ENCODE data around the gene LVRN. TPM values are rescaled to one million over a fixed set of nuclear protein-coding genes. Genes with fewer than 3 reads are reported as not detected.
A peak's percentile ranks its signal among the peaks of the same experiment; 100 is the strongest.

Gene LVRN
- total RNA-seq, 6 donors from 2014 or later = 0.17 to 0.40 (median 0.30) TPM; not detected in 3

DNA sequence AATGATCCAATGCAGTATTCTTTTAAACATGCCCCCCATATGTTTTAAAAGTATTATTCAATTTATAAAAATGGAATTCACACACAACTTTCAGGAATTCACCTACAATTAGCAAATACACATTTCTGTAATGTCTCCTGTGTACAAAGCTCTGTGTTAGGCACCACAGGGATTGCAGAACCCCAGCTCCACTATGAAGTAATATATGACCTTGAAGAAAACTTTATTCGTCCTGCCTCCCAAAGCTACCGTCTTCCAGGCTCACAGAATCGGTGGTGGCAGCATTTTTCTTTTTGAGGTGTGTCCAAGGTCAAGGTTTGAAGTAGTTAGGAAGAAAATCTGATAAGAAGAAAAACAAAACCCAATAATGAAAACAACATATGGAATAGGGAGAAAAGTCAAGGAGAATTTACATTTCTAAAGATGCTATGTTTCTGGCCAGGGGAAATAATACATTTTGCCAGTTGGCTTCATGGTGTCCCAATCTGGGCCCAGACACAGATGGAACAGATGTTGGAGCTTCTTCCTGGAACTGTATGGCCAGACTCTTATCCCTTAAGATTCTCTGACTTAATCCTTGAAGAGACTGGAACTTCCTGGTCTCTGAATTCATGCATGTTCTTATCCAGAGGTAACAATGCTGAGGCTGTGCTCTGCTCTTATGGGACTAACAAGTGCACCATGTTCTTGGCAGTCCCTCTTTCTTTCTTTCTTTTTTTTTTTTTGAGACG lies 22.0 kb upstream of the LVRN start:
- Histone ChIP-seq H3K27me3 (no peaks in the 10 kb centered on the region), H3K27ac (no peak overlapping the region), H3K9me3 (no peaks in the 10 kb centered on the region), H3K4me3 (no peak overlapping the region), H3K36me3 (no peaks in the 10 kb centered on the region), H3K4me1 (no peaks in the 10 kb centered on the region)
- 77 to 81% methylated on average over 3 of the region's 4 CpGs for WGBS, 2 donors
- DNase-seq (no peak), ATAC-seq (ENCODE audit: low FRiP score in 2 of 2) (peak in 1 of 2 donors; percentile 48)
- TF ChIP-seq POLR2AphosphoS5 (IDR thresholded peaks at IDR 0.05) (no peak), POLR2A (IDR thresholded peaks at IDR 0.05) (no peak), EP300 (IDR thresholded peaks at IDR 0.05) (no peak)
- TF ChIP-seq, protein P1, sequence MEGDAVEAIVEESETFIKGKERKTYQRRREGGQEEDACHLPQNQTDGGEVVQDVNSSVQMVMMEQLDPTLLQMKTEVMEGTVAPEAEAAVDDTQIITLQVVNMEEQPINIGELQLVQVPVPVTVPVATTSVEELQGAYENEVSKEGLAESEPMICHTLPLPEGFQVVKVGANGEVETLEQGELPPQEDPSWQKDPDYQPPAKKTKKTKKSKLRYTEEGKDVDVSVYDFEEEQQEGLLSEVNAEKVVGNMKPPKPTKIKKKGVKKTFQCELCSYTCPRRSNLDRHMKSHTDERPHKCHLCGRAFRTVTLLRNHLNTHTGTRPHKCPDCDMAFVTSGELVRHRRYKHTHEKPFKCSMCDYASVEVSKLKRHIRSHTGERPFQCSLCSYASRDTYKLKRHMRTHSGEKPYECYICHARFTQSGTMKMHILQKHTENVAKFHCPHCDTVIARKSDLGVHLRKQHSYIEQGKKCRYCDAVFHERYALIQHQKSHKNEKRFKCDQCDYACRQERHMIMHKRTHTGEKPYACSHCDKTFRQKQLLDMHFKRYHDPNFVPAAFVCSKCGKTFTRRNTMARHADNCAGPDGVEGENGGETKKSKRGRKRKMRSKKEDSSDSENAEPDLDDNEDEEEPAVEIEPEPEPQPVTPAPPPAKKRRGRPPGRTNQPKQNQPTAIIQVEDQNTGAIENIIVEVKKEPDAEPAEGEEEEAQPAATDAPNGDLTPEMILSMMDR (IDR thresholded peaks at IDR 0.05) = no peak

DNA sequence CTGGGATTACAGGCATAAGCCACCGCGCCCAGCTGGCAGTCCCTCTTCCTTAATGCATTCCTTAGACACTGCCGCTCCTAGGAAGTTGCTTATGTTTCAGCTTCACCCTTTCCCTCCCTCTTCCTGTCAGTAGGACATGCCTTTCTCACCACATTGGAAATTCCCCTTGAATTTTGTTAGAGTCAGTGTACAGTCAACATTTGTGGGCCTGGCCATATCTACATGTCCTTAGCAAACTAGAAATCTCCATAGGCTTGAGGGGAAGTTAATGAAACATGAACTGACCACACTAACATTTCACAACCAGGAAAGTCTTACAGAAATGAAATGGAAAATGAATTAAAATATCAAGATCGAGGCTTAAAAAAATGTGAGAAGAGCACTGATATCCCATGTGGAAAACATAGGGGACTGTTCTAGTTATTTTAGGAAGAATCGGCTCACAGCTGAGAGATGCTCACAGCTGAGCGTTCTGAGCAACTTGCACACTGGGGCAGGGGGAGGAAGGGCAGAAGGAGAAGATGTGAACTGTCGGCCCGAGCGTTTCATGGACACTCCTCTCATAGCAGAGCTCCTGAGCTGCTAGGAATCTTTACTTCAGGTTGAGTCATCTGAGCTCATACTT lies 21.1 kb upstream of the LVRN start:
- WGBS, 2 donors = 75% methylated on average over 9 of the region's 9 CpGs
- H3K27ac ChIP-seq = no peak overlapping the region
- no peaks in the 10 kb centered on the region for H3K9me3 ChIP-seq
- ATAC-seq (ENCODE audit: low FRiP score in 2 of 2) (peak in 1 of 2 donors; percentile 80), DNase-seq (no peak)
- H3K36me3 ChIP-seq = no peaks in the 10 kb centered on the region
- H3K4me3 ChIP-seq = no peak overlapping the region
- no peaks in the 10 kb centered on the region for H3K4me1 ChIP-seq
- H3K27me3 ChIP-seq = no peaks in the 10 kb centered on the region
- TF ChIP-seq POLR2A (IDR thresholded peaks at IDR 0.05) = no peak

DNA sequence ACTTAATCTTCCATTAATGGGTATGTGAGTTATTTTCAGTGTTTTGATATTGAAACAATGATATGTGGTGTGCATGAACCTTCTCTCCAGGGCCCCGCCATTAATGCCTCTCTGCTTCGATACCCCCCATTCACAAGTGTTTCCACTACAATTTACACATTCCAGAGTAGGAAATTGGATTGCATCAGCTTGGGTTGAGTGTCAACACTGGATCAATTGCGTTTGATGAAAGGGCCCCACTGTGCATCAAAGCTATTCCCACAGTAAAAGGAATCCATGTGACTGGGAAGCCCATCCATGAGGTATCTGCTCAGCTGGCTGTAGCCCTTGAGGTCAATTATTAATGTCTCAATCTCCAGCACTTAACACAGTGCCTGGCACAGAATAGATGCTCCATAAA lies 17.8 kb upstream of the LVRN start:
- no peak for TF ChIP-seq EP300 (IDR thresholded peaks at IDR 0.05)
- TF ChIP-seq POLR2A (IDR thresholded peaks at IDR 0.05) = no peak
- TF ChIP-seq, protein P1 (IDR thresholded peaks at IDR 0.05) = no peak
- TF ChIP-seq POLR2AphosphoS5 (IDR thresholded peaks at IDR 0.05) = no peak
- ATAC-seq (ENCODE audit: low FRiP score in 2 of 2) = no peak
- H3K4me1 ChIP-seq = no peaks in the 10 kb centered on the region
- H3K27ac ChIP-seq = no peak overlapping the region
- 89 to 96% methylated on average over 2 to 3 of the region's 3 CpGs for WGBS, 2 donors
- no peak for DNase-seq
- no peaks in the 10 kb centered on the region for H3K36me3 ChIP-seq
- H3K27me3 ChIP-seq = no peaks in the 10 kb centered on the region
- no peaks in the 10 kb centered on the region for H3K9me3 ChIP-seq
- no peak overlapping the region for H3K4me3 ChIP-seq

DNA sequence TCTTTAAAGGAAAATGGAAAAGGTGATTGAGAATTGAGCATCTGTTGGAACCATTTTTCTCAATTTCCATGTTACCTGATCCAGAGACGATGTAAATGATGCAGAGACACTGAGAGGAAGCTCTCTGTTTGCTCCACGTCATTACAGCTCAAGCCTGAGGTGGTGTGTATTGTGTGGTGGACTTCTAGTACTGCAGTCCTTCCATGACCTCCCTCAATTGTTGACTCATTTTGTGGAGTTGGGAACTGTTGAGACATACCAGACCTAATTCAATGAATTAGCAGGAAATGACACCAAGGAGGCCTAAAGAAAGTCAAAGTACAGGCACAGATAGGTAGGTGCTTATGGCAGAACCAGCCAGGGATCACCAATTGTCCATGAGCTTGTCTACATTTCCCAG lies 15.6 kb upstream of the LVRN start:
- Histone ChIP-seq H3K4me1 (no peaks in the 10 kb centered on the region), H3K36me3 (no peaks in the 10 kb centered on the region), H3K27ac (no peak overlapping the region), H3K9me3 (no peaks in the 10 kb centered on the region), H3K4me3 (no peak overlapping the region), H3K27me3 (no peaks in the 10 kb centered on the region)
- DNase-seq (no peak), ATAC-seq (ENCODE audit: low FRiP score in 2 of 2) (no peak)
- 76 to 86% methylated on average over 2 of the region's 2 CpGs for WGBS, 2 donors
- no peak for TF ChIP-seq POLR2AphosphoS5 (IDR thresholded peaks at IDR 0.05)
- TF ChIP-seq POLR2A (IDR thresholded peaks at IDR 0.05) = no peak
- TF ChIP-seq, protein P1 (IDR thresholded peaks at IDR 0.05) = no peak
- TF ChIP-seq EP300 (IDR thresholded peaks at IDR 0.05) = no peak

DNA sequence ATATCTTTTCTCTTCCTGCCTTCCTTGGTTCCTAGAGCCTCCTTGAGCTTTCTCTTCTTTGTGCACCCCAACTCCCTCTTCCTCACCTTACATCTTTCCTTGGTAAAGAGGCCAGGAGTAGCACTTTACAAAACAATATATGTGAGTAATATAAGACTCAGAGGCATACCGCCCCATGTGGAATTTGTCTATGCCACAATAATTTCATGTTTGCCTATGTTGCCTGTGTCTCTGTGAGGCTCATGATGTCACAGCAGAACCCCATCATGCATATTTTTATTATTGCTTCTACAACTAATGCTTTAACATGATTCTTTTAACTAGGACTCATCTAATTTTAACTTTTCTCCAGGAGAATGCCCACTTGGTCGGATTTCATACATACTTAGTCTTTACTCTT lies 15.0 kb upstream of the LVRN start:
- no peaks in the 10 kb centered on the region for H3K36me3 ChIP-seq
- TF ChIP-seq POLR2AphosphoS5 (IDR thresholded peaks at IDR 0.05) (no peak), EP300 (IDR thresholded peaks at IDR 0.05) (no peak), POLR2A (IDR thresholded peaks at IDR 0.05) (no peak)
- TF ChIP-seq, protein P1 (IDR thresholded peaks at IDR 0.05) = no peak
- H3K4me3 ChIP-seq = no peak overlapping the region
- no peak for ATAC-seq (ENCODE audit: low FRiP score in 2 of 2)
- H3K4me1 ChIP-seq = no peaks in the 10 kb centered on the region
- 84 to 94% methylated on average over 2 of the region's 2 CpGs for WGBS, 2 donors
- no peaks in the 10 kb centered on the region for H3K9me3 ChIP-seq
- no peaks in the 10 kb centered on the region for H3K27me3 ChIP-seq
- DNase-seq = no peak
- H3K27ac ChIP-seq = no peak overlapping the region
